IMR-90 (cell line): ENCODE measurements around the gene SRP14. TPM values are rescaled to one million over a fixed set of nuclear protein-coding genes. Genes with fewer than 3 reads are reported as not detected.
A peak's percentile ranks its signal among the peaks of the same experiment; 100 is the strongest.

Source experiments
- ATAC-seq: fragments of 200-7000 bp; cut with Tn5 transposase; 2 replicates; pipeline ENCODE4 v1.9.1; 2020; ENCODE audit warnings: low read depth, mild to moderate bottlenecking, moderate library complexity
- BruUV-seq: library from RNA; stranded (reverse); fragments of 400-500 nt; replicated peaks from 2 replicates; lab custom pipeline; 2021; lab: Mats Ljungman, UMichigan
- CTCF ChIA-PET: fragments of 300-600 bp; formaldehyde crosslinking; extraction: SDS; loops from one replicate; lab custom pipeline; 2021; ENCODE audit warnings: antibody characterized with exemption; lab: Yijun Ruan, JAX
- POLR2A ChIA-PET: fragments of 300-600 bp; sonication (Branson Sonifier 250); formaldehyde crosslinking; loops from one replicate; lab custom pipeline; 2022; ENCODE audit warnings: antibody characterized with exemption; ENCODE audit not compliant: unreplicated experiment; lab: Charles Lee
- DNase-seq: peaks from one replicate; pipeline ENCODE4 v3.0.0; 2013
- H2AFZ ChIP-seq: replicated peaks from 2 replicates; pipeline ENCODE3; 2013; ENCODE audit warnings: low read length, mild to moderate bottlenecking; ENCODE audit not compliant: poor library complexity
- H2AK5ac ChIP-seq: 2 replicates; pipeline ENCODE4 v1.6.1; 2013; ENCODE audit warnings: low read depth, low read length, inconsistent platforms
- H2AK9ac ChIP-seq: replicated peaks from 2 replicates; pipeline ENCODE3; 2013; ENCODE audit warnings: mild to moderate bottlenecking, low read depth, low read length, moderate library complexity; ENCODE audit not compliant: poor library complexity
- H2BK120ac ChIP-seq: 2 replicates; pipeline ENCODE4 v1.6.1; 2013; ENCODE audit warnings: low read depth, low read length, inconsistent platforms
- H2BK15ac ChIP-seq: 3 replicates; pipeline ENCODE4 v1.6.1; 2013; ENCODE audit warnings: low read depth, low read length, inconsistent platforms
- H2BK20ac ChIP-seq: 2 replicates; pipeline ENCODE4 v1.6.1; 2013; ENCODE audit warnings: low read depth, mild to moderate bottlenecking, inconsistent platforms, low read length, moderate library complexity
- H2BK5ac ChIP-seq: 2 replicates; pipeline ENCODE4 v1.6.1; 2013; ENCODE audit warnings: mild to moderate bottlenecking, low read depth, low read length, inconsistent platforms; ENCODE audit not compliant: poor library complexity, severe bottlenecking
- H3K14ac ChIP-seq: replicated peaks from 2 replicates; pipeline ENCODE4 v1.6.1; 2013; ENCODE audit warnings: low read depth, low read length, inconsistent platforms
- H3K18ac ChIP-seq: 2 replicates; pipeline ENCODE4 v1.6.1; 2013; ENCODE audit warnings: low read depth, low read length, control low read depth
- H3K23ac ChIP-seq: 2 replicates; pipeline ENCODE4 v1.6.1; 2013; ENCODE audit warnings: low read depth, low read length, inconsistent platforms
- H3K27ac ChIP-seq: 2 replicates; pipeline ENCODE4 v1.5.1; 2013; ENCODE audit warnings: mild to moderate bottlenecking, control low read depth, low read length; ENCODE audit not compliant: insufficient read depth
- H3K27me3 ChIP-seq: 2 replicates; pipeline ENCODE4 v1.6.1; 2013; ENCODE audit warnings: low read length; ENCODE audit not compliant: control insufficient read depth, insufficient read depth
- H3K36me3 ChIP-seq: 2 replicates; pipeline ENCODE4 v1.6.1; 2013; ENCODE audit warnings: low read length, mixed read lengths; ENCODE audit not compliant: control insufficient read depth, insufficient read depth
- H3K4ac ChIP-seq: 2 replicates; pipeline ENCODE4 v1.6.1; 2013; ENCODE audit warnings: low read depth, low read length, inconsistent platforms
- H3K4me1 ChIP-seq: 2 replicates; pipeline ENCODE4 v1.6.1; 2013; ENCODE audit warnings: low read length, mixed read lengths; ENCODE audit not compliant: control insufficient read depth, insufficient read depth
- H3K4me2 ChIP-seq: 2 replicates; pipeline ENCODE4 v1.6.1; 2013; ENCODE audit warnings: low read depth, mild to moderate bottlenecking, control low read depth, low read length, moderate library complexity
- H3K4me3 ChIP-seq: 2 replicates; pipeline ENCODE4 v1.5.1; 2013; ENCODE audit warnings: low read depth, mild to moderate bottlenecking, control low read depth, low read length, moderate library complexity; ENCODE audit not compliant: insufficient read depth
- H3K56ac ChIP-seq: 2 replicates; pipeline ENCODE4 v1.6.1; 2013; ENCODE audit warnings: low read length, inconsistent platforms; ENCODE audit not compliant: insufficient read depth; ENCODE audit errors: extremely low read depth
- H3K79me1 ChIP-seq, 2 experiments: 2 replicates each; pipeline ENCODE4 v1.6.1; 2013; ENCODE audit warnings: low read length in 2 of 2, inconsistent platforms in 1 of 2, low read depth in 1 of 2
- H3K9ac ChIP-seq: 2 replicates; pipeline ENCODE4 v1.6.1; 2013; ENCODE audit warnings: low read depth, low read length, control low read depth
- H3K9me1 ChIP-seq: 2 replicates; pipeline ENCODE4 v1.6.1; 2013; ENCODE audit warnings: low read length, inconsistent platforms; ENCODE audit not compliant: insufficient read depth
- H3K9me3 ChIP-seq: 2 replicates; pipeline ENCODE4 v1.6.1; 2013; ENCODE audit warnings: low read length; ENCODE audit not compliant: control insufficient read depth, insufficient read depth
- H4K20me1 ChIP-seq: 2 replicates; pipeline ENCODE4 v1.6.1; 2013; ENCODE audit warnings: low read length, inconsistent platforms; ENCODE audit not compliant: insufficient read depth
- H4K5ac ChIP-seq: 2 replicates; pipeline ENCODE4 v1.6.1; 2013; ENCODE audit warnings: mild to moderate bottlenecking, low read depth, low read length, control low read depth
- H4K8ac ChIP-seq, 2 experiments: 2 replicates each; pipeline ENCODE4 v1.6.1; 2013; ENCODE audit warnings: low read depth in 2 of 2, low read length in 2 of 2, control low read depth in 1 of 2, inconsistent platforms in 1 of 2
- H4K91ac ChIP-seq: 2 replicates; pipeline ENCODE4 v1.6.1; 2013; ENCODE audit warnings: low read depth, low read length, inconsistent platforms; ENCODE audit not compliant: insufficient read depth
- CEBPB ChIP-seq: IDR thresholded peaks from 2 replicates; pipeline ENCODE4 v1.6.1; 2012; ENCODE audit warnings: low read depth, low read length, improper control_type of control experiment
- CHD1 ChIP-seq: IDR thresholded peaks from 2 replicates; pipeline ENCODE4 v1.6.1; 2012; ENCODE audit warnings: low read depth, low read length, improper control_type of control experiment
- CTCF ChIP-seq: conservative IDR thresholded peaks from 2 replicates; pipeline ENCODE4 v1.5.1; 2012; ENCODE audit warnings: mild to moderate bottlenecking, low read depth, low read length, improper control_type of control experiment
- FOS ChIP-seq: fragments of 150-350 bp; IDR thresholded peaks from 2 replicates; pipeline ENCODE4 v1.6.1; 2016; ENCODE audit warnings: low read depth, low read length
- RFX5 ChIP-seq: IDR thresholded peaks from 2 replicates; pipeline ENCODE4 v1.8.0; 2012; ENCODE audit warnings: low read depth, mild to moderate bottlenecking, low read length, moderate library complexity
- WGBS, 2 experiments: methylation state at CpG; one replicate each; pipeline versions ENCODE4 v1.1.5 to v1.1.7; 2013; ENCODE audit warnings: missing lambda C conversion rate in 2 of 2; ENCODE audit not compliant: insufficient read length in 1 of 2; ENCODE audit errors: extremely low coverage in 2 of 2; 5-methylcytosine and 5-hydroxymethylcytosine counted together
- dilution Hi-C: fragments of 300-500 bp; cut with HindIII; formaldehyde crosslinking; loops from one replicate; pipeline ENCODE4 v1.14.3; 2018; ENCODE audit warnings: low sequenced_read_pairs; ENCODE audit not compliant: unreplicated experiment
- in situ Hi-C: fragments of 300-500 bp; cut with MboI; formaldehyde crosslinking; loops from 3 replicates; pipeline ENCODE4 v1.14.3; 2019; ENCODE audit warnings: low sequenced_read_pairs, inconsistent platforms, mixed read lengths
- intact Hi-C: fragments of 100-400 bp; cut with micrococcal nuclease; formaldehyde crosslinking; loops from 2 replicates; pipeline ENCODE4 v1.10.0; 2022
- polyA plus RNA-seq, 3 experiments: library from polyadenylated mRNA; depleted of rRNA; stranded (reverse); fragments of >200 nt; gene quantifications; 2 replicates each; pipeline ENCODE4 v1.2.3, GENCODE V29; 2012; ENCODE audit warnings: low replicate concordance in 1 of 3
- total RNA-seq: library from RNA; depleted of rRNA; stranded (reverse); fragments of >200 nt; gene quantifications from 2 replicates; pipeline ENCODE4 v1.2.3, GENCODE V29; 2012
- TF ChIP-seq, protein P1 (sequence below): fragments of 150-350 bp; IDR thresholded peaks from 2 replicates; pipeline ENCODE4 v1.6.1; 2017; ENCODE audit warnings: mild to moderate bottlenecking, antibody characterized with exemption, low read length, low read depth

SRP14 gene
- total and polyA plus RNA-seq, 2 of the 4 experiments (the other 2 are of a cell fraction): 106 to 295 TPM

DNA sequence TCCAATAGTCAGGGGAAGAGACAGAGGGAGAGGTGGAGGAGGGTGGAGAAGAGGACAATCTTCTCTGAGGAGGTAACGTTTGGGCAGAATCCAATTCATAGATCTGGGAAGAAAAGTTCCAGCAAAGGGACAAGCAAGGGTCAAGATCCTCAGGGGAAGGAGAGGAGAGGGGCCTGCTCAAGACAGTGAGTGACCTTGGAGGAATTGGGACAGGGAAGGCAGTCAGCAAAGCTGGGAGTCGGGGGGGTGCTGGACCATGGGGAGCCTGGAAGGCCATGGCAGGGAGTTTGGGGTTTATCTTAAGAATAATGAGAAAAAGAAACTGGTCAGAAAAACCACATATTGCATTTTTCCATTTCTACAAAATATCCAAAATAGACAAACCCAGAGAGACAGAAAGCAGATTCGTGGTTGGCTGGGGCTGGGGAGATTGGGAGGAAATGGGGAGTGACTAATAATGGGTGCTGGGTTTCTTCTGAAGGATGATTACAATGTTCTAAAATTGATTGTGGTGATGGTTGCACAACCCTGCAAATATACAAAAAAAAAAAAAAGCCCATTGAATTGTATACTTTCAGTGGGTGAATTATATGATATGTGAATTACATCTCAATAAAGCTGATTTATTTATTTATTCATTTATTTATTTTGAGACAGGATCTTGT is 19.6 kb upstream of the SRP14 start:
- Histone ChIP-seq H2AFZ (peak overlapping the region; percentile 81), H3K36me3 (no peaks in the 10 kb centered on the region), H3K9me1 (peaks cover 47% of the 10 kb centered on the region), H2AK5ac (peak overlapping the region; percentile 47), H2AK9ac (no peak overlapping the region), H2BK20ac (peak overlapping the region; percentile 86), H4K5ac (peak overlapping the region; percentile 4; the same call in 1 of the 2 replicates), H4K91ac (peak overlapping the region; percentile 83; the same call in 1 of the 2 replicates), H3K18ac (peak overlapping the region; percentile 8; the same call in 1 of the 2 replicates), H2BK120ac (peak overlapping the region; percentile 88), H4K20me1 (no peaks in the 10 kb centered on the region), H3K4me2 (peak overlapping the region; percentile 0; the same call in 1 of the 2 replicates), H3K56ac (no peak overlapping the region), H3K4me3 (no peak overlapping the region), H3K9me3 (no peaks in the 10 kb centered on the region), H3K27me3 (no peaks in the 10 kb centered on the region), H3K23ac (peak overlapping the region; percentile 73; the same call in 1 of the 2 replicates), H3K27ac (peak overlapping the region; percentile 13; the same call in 1 of the 2 replicates), H3K14ac (peak overlapping the region; percentile 92), H4K8ac (peak overlapping the region in 1 of 2 experiments; percentile 86; a peak in 1 of 4 replicates), H2BK15ac (peak overlapping the region; percentile 48; the same call in 1 of the 3 replicates), H3K4me1 (peaks cover 31% of the 10 kb centered on the region), H3K4ac (peak overlapping the region; percentile 89), H3K9ac (no peak overlapping the region), H3K79me1 (peaks cover 0 to 16% of the 10 kb centered on the region in 2 experiments; a peak in 1 of 4 replicates), H2BK5ac (no peak overlapping the region)
- dilution Hi-C loops: no loop called here
- in situ Hi-C loops: no loop called here
- ATAC-seq: peak; percentile 56
- CTCF ChIA-PET: interaction anchor here (2.0 kb wide), 1 partner anchor 46 kb away, joined by 4 read pairs; no protein-coding TSS in a partner anchor
- POLR2A ChIA-PET: interaction anchor here (0.8 kb wide), 1 partner anchor 39 kb away, joined by 3 read pairs; no protein-coding TSS in a partner anchor
- intact Hi-C loops: no loop called here
- TF ChIP-seq, protein P1, sequence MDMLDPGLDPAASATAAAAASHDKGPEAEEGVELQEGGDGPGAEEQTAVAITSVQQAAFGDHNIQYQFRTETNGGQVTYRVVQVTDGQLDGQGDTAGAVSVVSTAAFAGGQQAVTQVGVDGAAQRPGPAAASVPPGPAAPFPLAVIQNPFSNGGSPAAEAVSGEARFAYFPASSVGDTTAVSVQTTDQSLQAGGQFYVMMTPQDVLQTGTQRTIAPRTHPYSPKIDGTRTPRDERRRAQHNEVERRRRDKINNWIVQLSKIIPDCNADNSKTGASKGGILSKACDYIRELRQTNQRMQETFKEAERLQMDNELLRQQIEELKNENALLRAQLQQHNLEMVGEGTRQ: no peak
- TF ChIP-seq CHD1: no peak
- TF ChIP-seq CTCF: no peak
- TF ChIP-seq CEBPB: peak; percentile 92
- TF ChIP-seq RFX5: no peak
- TF ChIP-seq FOS: peak; percentile 7; the same call in 1 of the 2 replicates
- DNase-seq: peak; percentile 76
- no TSS peak for BruUV-seq
- no CpG with 5 or more reads among the region's 3 CpGs for WGBS, 2 experiments
